ENCODE results near the gene ARHGEF38.

The ARHGEF38 gene

DNA sequence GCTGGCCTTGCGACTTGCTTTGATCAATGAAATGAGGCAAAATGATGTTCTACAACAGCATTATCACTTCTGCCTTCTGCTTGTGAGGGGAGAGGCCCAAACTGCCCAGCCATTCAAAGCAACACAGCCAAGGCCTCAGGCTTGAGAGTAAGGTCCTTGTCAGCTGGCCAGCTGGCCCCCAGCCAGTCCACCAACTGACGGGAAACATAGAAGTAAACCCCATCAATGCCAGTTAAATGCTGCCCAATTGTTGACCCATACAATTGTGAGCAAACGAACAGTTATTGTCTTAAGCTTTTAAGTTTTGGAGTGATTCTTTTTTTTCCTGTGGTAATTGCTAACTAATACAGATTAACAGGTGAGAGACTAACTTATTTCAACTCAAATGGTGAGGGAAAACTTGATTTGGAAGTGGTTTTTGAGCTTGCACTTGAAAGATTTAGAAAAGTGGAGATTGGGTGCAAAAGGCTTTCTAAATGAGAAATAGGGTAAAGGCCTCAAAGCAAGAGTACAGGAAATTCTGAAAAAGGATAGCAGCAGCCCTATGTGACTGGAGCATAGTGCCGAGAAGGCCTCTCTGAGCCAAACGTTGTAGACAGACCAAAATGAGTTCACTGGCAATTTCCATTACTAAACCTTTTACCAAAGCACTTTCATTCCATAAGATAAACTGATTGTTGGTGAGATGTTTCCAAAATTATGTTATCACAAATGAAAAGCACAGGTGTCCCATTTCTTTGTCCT is 66.9 kb downstream of the ARHGEF38 start:
- Histone ChIP-seq H3K4me3 (ENCODE audit: low read length) (no peak overlapping the region), H3K9me3 (ENCODE audit: insufficient read depth, low read depth, low read length) (no peaks in the 10 kb centered on the region), H3K9ac (ENCODE audit: low read depth, low read length) (no peak overlapping the region), H3K27ac (ENCODE audit: low read length) (no peak overlapping the region), H3K27me3 (ENCODE audit: insufficient read depth, low read length) (no peaks in the 10 kb centered on the region), H3K4me1 (ENCODE audit: insufficient read depth, low read length) (no peaks in the 10 kb centered on the region; the same call in 1 of the 2 replicates), H3K36me3 (ENCODE audit: insufficient read depth, low read depth, low read length) (no peaks in the 10 kb centered on the region)

GRCh38 chr4:105620640-105621323 is 68.4 kb downstream of the ARHGEF38 start:
- Histone ChIP-seq H3K9ac (ENCODE audit: low read depth, low read length) (no peak overlapping the region), H3K36me3 (ENCODE audit: insufficient read depth, low read depth, low read length) (no peaks in the 10 kb centered on the region), H3K4me3 (ENCODE audit: low read length) (no peak overlapping the region), H3K27ac (ENCODE audit: low read length) (no peak overlapping the region), H3K9me3 (ENCODE audit: insufficient read depth, low read depth, low read length) (no peaks in the 10 kb centered on the region), H3K4me1 (ENCODE audit: insufficient read depth, low read length) (no peaks in the 10 kb centered on the region; the same call in 1 of the 2 replicates), H3K27me3 (ENCODE audit: insufficient read depth, low read length) (no peaks in the 10 kb centered on the region)

GRCh38 chr4:105622269-105622668 is 69.8 kb downstream of the ARHGEF38 start:
- Histone ChIP-seq H3K36me3 (ENCODE audit: insufficient read depth, low read depth, low read length) (no peaks in the 10 kb centered on the region), H3K9ac (ENCODE audit: low read depth, low read length) (no peak overlapping the region), H3K4me1 (ENCODE audit: insufficient read depth, low read length) (no peaks in the 10 kb centered on the region), H3K27ac (ENCODE audit: low read length) (no peak overlapping the region), H3K9me3 (ENCODE audit: insufficient read depth, low read depth, low read length) (no peaks in the 10 kb centered on the region), H3K4me3 (ENCODE audit: low read length) (no peak overlapping the region), H3K27me3 (ENCODE audit: insufficient read depth, low read length) (no peaks in the 10 kb centered on the region)

DNA sequence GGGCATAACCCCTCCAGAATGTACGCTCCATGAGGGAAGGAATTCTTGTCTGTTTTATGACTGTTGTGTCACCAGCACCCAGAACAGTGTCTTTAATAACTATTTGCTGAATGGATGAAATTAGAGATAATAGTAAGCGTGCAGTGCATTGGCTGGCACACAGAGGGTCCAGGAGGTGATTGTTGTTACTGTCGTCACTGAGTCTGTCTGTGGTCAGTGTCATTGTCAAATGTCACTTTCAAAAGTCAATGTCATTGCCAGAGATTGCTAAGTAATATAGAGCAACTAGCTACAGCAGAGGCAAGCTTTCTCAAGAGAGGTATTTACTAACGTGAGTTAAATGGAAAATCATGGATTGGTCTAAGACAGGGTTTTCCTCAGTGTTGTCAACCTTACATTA is 70.7 kb downstream of the ARHGEF38 start:
- H3K9me3 ChIP-seq (ENCODE audit: insufficient read depth, low read depth, low read length) = no peaks in the 10 kb centered on the region

GRCh38 chr4:105624530-105624929 is 72.1 kb downstream of the ARHGEF38 start:
- no peaks in the 10 kb centered on the region for H3K4me1 ChIP-seq (ENCODE audit: insufficient read depth, low read length)
- H3K27ac ChIP-seq (ENCODE audit: low read length) = no peak overlapping the region
- no peak overlapping the region for H3K4me3 ChIP-seq (ENCODE audit: low read length)
- no peaks in the 10 kb centered on the region for H3K27me3 ChIP-seq (ENCODE audit: insufficient read depth, low read length)
- H3K36me3 ChIP-seq (ENCODE audit: insufficient read depth, low read depth, low read length) = no peaks in the 10 kb centered on the region
- H3K9ac ChIP-seq (ENCODE audit: low read depth, low read length) = no peak overlapping the region
- no peaks in the 10 kb centered on the region for H3K9me3 ChIP-seq (ENCODE audit: insufficient read depth, low read depth, low read length)

More for the DNA sequence above, 70.7 kb downstream of the ARHGEF38 start:
- Histone ChIP-seq H3K27ac (ENCODE audit: low read length) (no peak overlapping the region), H3K36me3 (ENCODE audit: insufficient read depth, low read depth, low read length) (no peaks in the 10 kb centered on the region), H3K27me3 (ENCODE audit: insufficient read depth, low read length) (no peaks in the 10 kb centered on the region), H3K4me3 (ENCODE audit: low read length) (no peak overlapping the region), H3K9ac (ENCODE audit: low read depth, low read length) (no peak overlapping the region), H3K4me1 (ENCODE audit: insufficient read depth, low read length) (no peaks in the 10 kb centered on the region)

DNA sequence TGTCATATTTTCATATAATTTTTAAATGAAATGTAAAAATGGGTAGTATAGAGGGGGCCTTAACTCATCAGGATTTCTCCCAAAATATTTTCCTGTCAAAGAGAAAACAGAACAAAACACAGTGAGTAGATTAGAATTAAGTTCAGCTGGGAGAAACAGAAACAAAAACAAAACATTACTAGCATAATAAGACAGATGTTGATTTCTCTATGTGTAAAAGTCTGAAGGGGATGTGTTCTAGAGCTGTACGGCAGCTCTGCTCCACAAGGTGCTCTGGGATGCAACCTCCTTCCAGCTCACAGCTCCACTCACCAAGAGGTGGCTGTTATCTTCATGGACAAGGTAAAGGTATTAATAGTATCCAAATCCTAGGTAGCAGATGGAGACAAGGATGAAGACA is 72.8 kb downstream of the ARHGEF38 start:
- H3K9me3 ChIP-seq (ENCODE audit: insufficient read depth, low read depth, low read length) = no peaks in the 10 kb centered on the region
- H3K4me3 ChIP-seq (ENCODE audit: low read length) = no peak overlapping the region
- H3K27ac ChIP-seq (ENCODE audit: low read length) = no peak overlapping the region
- no peaks in the 10 kb centered on the region for H3K27me3 ChIP-seq (ENCODE audit: insufficient read depth, low read length)
- no peaks in the 10 kb centered on the region for H3K4me1 ChIP-seq (ENCODE audit: insufficient read depth, low read length)
- H3K9ac ChIP-seq (ENCODE audit: low read depth, low read length) = no peak overlapping the region
- H3K36me3 ChIP-seq (ENCODE audit: insufficient read depth, low read depth, low read length) = no peaks in the 10 kb centered on the region

GRCh38 chr4:105626846-105627245 is 74.4 kb downstream of the ARHGEF38 start:
- Histone ChIP-seq H3K9me3 (ENCODE audit: insufficient read depth, low read depth, low read length) (no peaks in the 10 kb centered on the region), H3K36me3 (ENCODE audit: insufficient read depth, low read depth, low read length) (no peaks in the 10 kb centered on the region), H3K9ac (ENCODE audit: low read depth, low read length) (no peak overlapping the region), H3K4me1 (ENCODE audit: insufficient read depth, low read length) (no peaks in the 10 kb centered on the region), H3K27ac (ENCODE audit: low read length) (no peak overlapping the region), H3K4me3 (ENCODE audit: low read length) (no peak overlapping the region), H3K27me3 (ENCODE audit: insufficient read depth, low read length) (no peaks in the 10 kb centered on the region)

GRCh38 chr4:105627620-105628019 is 75.2 kb downstream of the ARHGEF38 start:
- Histone ChIP-seq H3K36me3 (ENCODE audit: insufficient read depth, low read depth, low read length) (no peaks in the 10 kb centered on the region), H3K9me3 (ENCODE audit: insufficient read depth, low read depth, low read length) (no peaks in the 10 kb centered on the region), H3K4me1 (ENCODE audit: insufficient read depth, low read length) (no peaks in the 10 kb centered on the region), H3K4me3 (ENCODE audit: low read length) (no peak overlapping the region), H3K27ac (ENCODE audit: low read length) (no peak overlapping the region), H3K27me3 (ENCODE audit: insufficient read depth, low read length) (no peaks in the 10 kb centered on the region), H3K9ac (ENCODE audit: low read depth, low read length) (no peak overlapping the region)

DNA sequence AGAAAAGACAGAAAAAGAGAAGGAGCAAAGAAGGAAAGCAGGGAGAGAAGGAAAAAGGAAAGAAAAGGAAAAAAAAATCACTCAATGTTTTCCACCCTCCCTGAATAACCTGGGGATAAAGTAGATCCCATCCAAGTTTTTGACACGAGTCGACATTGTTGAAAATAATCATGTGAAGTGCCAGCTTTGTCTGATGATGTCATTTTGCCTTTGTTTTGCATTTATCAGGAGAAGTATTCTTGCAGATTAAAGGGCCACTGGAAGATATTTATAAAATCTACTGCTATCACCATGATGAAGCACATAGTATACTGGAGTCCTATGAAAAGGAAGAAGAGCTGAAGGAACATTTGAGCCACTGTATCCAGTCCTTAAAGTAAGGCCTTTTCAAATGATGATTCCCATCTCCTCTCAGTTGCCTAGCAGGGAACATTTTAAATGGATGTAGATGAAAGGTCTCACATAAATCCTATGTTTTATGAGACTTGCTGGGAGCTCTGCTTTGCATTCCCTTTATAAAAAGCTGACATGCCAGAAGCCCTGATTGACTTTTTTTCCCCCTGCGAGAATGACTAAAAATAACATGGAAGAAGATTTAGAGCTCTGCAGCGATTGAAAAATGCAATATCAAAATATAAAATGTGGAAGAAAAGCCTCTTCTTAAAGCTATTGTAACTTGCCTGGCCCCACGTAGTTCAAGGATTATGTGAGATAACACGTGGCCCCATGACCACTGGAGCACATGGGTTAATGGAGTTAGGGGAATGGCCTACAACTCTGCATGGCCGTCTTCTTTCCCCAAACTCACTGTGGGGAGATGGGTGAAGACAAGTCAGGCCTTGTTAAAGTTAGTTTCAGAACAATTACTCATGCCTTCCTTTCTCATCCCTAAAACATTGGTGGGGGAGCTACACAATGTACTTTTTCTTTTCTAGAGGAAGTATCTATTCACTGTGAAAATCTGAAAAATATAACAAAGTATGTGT is 78.5 kb downstream of the ARHGEF38 start:
- Histone ChIP-seq H3K36me3 (ENCODE audit: insufficient read depth, low read depth, low read length) (no peaks in the 10 kb centered on the region), H3K4me3 (ENCODE audit: low read length) (no peak overlapping the region), H3K27ac (ENCODE audit: low read length) (no peak overlapping the region), H3K27me3 (ENCODE audit: insufficient read depth, low read length) (no peaks in the 10 kb centered on the region), H3K9ac (ENCODE audit: low read depth, low read length) (no peak overlapping the region), H3K4me1 (ENCODE audit: insufficient read depth, low read length) (no peaks in the 10 kb centered on the region), H3K9me3 (ENCODE audit: insufficient read depth, low read depth, low read length) (no peaks in the 10 kb centered on the region)

DNA sequence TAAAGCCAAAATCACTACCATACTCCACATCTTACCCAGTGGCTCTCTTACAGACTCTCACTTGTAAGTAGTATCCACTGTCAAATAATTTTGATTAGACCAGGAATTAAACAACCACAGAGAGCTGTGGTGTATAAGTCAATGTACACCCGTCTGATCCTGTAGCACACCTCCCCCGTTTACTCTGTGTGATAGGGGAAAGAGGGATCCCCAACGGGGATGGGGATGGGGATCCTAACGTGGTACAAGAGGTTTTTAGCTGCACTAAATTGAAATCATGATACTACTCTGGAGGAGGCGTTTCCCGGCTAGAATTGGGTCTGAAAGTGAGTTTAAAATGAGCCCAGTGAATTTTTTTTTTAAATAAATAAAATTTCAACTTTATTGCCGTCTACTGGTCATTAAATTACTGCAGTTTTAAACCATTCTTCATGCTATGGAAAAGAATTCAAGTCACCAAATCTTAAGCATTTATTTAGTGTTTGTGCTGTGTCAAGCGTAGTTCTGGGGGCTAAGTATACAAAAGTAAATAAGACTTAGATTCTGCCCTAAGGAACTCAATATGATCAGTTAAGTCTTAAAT is 79.5 kb downstream of the ARHGEF38 start:
- no peaks in the 10 kb centered on the region for H3K9me3 ChIP-seq (ENCODE audit: insufficient read depth, low read depth, low read length)
- H3K4me1 ChIP-seq (ENCODE audit: insufficient read depth, low read length) = no peaks in the 10 kb centered on the region
- H3K4me3 ChIP-seq (ENCODE audit: low read length) = no peak overlapping the region
- H3K27ac ChIP-seq (ENCODE audit: low read length) = no peak overlapping the region
- no peaks in the 10 kb centered on the region for H3K27me3 ChIP-seq (ENCODE audit: insufficient read depth, low read length)
- H3K9ac ChIP-seq (ENCODE audit: low read depth, low read length) = no peak overlapping the region
- no peaks in the 10 kb centered on the region for H3K36me3 ChIP-seq (ENCODE audit: insufficient read depth, low read depth, low read length)

DNA sequence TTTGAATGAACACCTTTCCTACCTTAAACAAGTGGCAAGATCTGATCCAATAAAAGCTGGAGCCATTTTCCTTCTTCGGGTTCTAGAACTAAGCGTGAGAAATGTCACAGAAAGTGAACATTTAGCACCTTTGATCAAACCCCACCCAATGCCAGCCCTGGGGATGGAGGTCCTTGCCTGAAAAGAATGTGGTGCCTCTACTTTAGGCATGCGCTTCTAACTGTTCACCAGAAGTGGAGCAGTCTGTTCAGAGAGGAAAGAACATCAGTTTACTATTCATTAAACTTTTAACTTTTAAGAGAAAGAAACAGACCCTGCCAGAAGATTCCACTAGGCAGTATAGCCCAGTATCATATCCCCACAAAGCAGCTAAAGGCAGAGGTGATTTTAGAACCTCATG is 80.2 kb downstream of the ARHGEF38 start:
- H3K36me3 ChIP-seq (ENCODE audit: insufficient read depth, low read depth, low read length) = no peaks in the 10 kb centered on the region
- no peaks in the 10 kb centered on the region for H3K9me3 ChIP-seq (ENCODE audit: insufficient read depth, low read depth, low read length)
- H3K27ac ChIP-seq (ENCODE audit: low read length) = no peak overlapping the region
- H3K9ac ChIP-seq (ENCODE audit: low read depth, low read length) = no peak overlapping the region
- no peak overlapping the region for H3K4me3 ChIP-seq (ENCODE audit: low read length)
- H3K27me3 ChIP-seq (ENCODE audit: insufficient read depth, low read length) = no peaks in the 10 kb centered on the region
- no peaks in the 10 kb centered on the region; the same call in 1 of the 2 replicates for H3K4me1 ChIP-seq (ENCODE audit: insufficient read depth, low read length)

All from iPS-20b (cell line).